GM19099 (cell line): ENCODE results near the gene TASL.

Experiments
- POLR2A ChIP-seq: IDR thresholded peaks from 3 replicates; pipeline ENCODE4 v1.6.1; 2011; ENCODE audit warnings: low read depth; ENCODE audit not compliant: insufficient read length; ENCODE audit errors: extremely low read depth

TASL gene

DNA sequence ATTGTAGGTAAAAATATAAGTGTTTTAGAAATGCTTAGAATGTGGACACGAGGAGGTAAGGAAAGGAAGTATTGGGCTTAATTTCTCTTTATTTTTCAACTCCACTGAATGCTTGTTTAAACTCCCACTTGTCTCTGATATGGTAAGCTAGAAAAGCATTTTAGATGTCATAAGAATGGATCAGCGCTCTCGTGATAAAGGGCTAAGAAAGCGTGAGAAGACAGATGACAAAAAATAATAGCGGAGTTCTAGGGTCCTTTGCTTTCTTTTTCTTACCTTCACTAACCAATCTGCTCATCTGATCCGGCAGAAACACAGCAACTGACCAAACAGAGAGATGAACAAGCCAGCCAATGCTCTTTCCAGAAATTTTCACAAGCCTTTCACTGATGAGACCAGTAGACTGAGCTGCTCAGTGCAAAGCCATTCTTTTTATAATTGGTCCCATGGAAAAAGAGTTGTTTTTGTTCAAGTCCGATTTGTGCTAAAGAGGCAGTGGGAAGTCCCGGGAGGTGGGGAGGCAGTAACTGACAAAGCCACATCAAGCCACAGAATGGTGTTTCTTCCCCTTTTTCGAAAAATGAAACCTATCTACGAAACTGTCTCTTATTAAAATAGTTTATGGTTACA lies at the start of gene TASL:
Gene TASL (minus strand): TSS at position 405 of the 630 bp plus-strand sequence. CDS start 17,411 bp downstream, outside the sequence.
- TF ChIP-seq POLR2A, result peak; percentile 84

- no peak for TF ChIP-seq POLR2A
Measured at GRCh38 chrX:30626402-30626801, 48.8 kb upstream of the TASL start.

DNA sequence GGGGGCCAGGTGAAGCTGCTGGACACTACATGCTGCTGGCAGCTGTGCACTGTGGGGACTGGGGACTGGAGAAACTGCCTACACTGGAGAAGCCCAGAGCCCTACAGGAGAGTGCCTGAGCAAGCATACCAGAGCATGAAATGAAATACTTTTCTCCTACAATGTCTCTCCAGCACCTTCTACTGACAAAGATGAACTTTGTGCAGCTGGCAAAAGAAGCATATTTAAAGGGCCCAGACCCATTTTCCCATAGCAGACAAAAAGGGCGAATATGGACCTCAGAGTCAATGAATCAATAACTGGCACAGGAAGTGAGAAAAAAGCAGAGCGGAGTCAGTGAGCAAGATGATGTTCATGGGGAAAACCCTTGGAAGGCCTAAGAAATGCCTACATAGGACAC lies 44.8 kb upstream of the TASL start:
- no peak for TF ChIP-seq POLR2A

DNA sequence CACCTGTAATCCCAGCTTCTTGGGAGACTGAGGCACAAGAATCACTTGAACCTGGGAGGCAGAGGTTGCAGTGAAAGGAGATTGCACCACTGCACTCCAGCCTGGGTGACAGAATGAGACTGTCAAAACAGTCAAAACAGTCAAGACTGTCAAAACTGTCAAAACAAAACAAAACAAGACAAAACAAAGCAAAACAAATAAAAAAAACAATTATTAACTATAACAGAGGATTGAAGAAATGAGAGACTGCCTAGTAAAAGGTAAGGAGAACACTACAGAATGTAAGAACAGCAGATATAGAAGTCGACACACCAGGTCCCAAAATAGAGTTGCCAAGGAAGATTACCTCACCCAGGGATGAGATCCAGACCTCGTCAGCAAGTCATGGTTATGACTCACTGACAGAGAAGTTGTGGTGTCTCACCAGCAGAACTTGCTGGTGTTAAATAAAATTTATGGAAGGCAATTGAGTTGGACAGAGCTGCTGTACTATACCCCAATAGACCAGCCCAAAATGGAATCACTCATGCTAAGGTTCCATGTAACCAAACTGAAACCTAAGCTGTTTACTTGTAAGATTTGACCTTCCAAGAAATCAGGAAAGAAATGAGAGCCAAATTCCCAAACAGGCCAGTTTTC lies 43.5 kb upstream of the TASL start:
- TF ChIP-seq POLR2A, result no peak

DNA sequence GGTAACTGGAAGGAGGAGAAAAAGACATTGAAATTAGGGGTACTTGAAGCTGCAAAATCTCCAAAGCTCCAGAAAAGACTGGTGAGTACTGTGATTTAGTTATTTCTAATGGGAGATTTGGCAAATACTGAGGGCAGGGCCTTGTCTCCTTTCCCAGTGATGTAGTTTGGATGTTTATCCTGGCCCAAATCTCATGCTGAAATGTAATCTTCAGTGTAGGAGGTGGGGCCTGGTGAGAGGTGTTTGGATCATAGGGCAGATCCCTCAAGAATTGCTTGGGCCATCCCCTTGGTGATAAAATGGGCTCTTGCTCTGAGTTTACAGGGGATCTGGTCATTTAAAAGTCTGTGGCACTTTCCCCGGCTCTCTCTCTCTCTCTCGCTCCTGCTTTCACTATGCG lies 42.6 kb upstream of the TASL start:
- no peak for TF ChIP-seq POLR2A

DNA sequence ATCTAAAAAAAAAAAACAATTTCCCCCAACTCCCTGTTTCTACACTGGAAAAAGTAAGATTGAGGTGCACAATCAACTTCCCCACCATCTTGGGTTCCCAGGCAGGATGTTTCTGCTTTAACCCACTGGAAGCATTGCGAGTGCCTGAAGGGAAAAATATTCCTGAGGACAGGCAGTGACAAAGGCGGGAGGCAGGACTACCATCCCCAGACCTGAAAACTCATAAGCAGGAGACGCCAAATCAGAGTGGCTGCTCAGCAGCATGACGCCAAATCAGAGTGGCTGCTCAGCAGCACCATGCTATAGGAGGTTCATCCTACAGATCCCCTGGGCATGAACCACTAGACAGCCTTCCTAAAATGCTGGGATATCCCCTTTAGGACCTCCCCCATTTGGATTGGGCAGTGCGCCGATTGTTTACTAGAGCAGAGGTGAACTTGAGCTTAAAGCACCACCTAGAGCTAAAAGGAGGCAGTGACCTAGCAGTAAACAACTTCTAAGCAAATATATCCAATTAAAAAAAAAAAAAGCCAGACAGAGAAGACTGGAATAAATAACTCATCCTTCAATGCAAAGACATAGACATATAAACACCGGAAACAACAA lies 40.7 kb upstream of the TASL start:
- no peak for TF ChIP-seq POLR2A

- TF ChIP-seq POLR2A, result no peak
Measured at GRCh38 chrX:30615229-30615628, 37.7 kb upstream of the TASL start.

- TF ChIP-seq POLR2A, result no peak
Measured at GRCh38 chrX:30613721-30614120, 36.2 kb upstream of the TASL start.

GRCh38 chrX:30612250-30612655 lies 34.7 kb upstream of the TASL start:
- no peak for TF ChIP-seq POLR2A

DNA sequence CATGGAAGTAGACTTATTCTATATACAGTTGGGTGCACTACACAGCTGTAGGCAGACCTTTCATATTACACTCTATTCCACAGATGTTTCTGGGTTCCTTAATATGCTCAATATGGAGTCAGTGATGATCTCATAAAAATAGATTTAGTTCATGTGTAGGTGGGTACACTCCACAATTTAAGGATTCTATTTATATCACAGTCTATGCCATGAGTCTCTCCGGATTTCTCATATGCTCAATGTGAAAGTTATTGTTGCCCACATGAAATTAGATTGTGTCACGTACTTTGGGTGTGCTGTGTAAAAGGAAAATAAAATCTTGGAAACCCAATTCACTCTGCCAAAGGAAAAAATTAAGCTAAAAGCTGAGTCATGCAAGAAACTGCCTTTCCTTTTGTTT lies 32.5 kb upstream of the TASL start:
- TF ChIP-seq POLR2A, result no peak

DNA sequence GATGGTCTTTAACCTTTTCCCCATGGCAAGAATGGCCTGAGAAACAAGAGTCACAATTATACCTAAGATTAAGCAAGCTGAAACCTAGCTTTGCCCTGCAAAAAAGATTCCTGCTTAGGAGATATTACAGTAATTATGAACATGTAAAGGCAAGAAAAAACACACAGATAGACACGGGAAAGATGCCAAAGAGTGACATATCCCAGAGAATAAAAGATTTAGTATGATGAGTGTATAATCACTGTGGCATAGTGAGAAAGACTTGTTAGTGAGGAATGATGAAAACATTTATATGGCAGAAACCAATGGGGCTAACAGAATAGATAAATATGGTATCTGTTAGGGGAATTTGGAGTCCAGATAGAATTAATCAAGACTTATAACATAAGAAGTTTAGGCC lies 29.6 kb upstream of the TASL start:
- no peak for TF ChIP-seq POLR2A

DNA sequence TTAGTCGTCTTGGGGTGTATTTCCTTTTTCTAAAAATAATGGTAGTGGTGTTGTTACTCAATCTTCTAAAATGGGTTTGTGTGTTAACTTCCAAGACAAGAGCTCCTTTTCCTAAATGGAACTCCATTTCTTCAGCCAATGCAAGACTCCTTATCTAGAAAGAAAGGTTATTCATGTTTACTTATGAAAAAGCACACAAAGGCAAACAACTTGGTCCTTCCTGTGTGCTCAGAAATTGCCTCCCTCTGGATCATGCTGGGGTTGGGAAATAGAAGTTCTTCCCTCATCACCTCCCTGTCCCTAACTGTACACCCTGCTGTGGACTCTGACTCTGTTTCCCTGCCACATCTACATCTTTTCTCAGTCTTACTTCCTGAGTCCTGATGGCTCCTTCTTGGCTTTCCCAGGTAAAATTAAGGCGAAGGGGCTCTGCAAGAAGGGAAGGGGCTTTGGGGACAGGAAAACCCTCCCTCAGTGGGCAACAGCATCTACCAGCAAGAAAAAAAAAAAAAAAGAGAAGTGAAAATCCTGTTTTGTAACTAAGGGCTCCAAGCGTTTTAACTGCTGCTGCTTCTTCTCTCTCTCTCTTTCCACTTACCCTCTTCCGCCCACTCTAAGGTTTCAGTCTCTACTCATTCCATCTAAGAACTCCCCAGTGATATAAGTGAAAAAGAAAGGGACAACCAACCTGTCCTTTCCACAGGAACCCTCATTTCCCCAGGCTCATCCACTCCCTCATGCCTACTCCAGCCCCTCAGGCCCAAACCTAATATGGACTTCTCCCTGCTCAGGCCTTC lies 19.8 kb upstream of the TASL start:
- no peak for TF ChIP-seq POLR2A

- no peak for TF ChIP-seq POLR2A
Measured at GRCh38 chrX:30593440-30594200, 16.1 kb upstream of the TASL start.

DNA sequence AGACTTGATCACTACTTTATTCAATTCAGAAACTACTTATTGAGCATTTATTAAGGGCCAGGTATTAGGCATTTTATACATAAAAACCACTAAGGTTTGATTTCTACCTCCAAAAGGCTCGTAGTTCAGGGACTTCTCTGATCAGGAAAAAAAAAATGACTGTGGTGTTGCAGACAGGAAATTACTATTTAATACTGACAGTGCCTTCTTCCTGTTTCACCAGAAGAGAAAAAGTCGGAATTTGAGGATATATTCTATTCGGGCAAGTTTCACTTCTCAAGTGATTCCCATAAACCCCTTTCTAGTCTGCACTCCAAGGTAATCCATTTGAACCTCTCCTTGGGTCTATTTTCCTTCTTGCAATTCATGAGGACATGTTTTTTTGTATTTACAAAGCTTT lies 15.3 kb upstream of the TASL start:
- no peak for TF ChIP-seq POLR2A

DNA sequence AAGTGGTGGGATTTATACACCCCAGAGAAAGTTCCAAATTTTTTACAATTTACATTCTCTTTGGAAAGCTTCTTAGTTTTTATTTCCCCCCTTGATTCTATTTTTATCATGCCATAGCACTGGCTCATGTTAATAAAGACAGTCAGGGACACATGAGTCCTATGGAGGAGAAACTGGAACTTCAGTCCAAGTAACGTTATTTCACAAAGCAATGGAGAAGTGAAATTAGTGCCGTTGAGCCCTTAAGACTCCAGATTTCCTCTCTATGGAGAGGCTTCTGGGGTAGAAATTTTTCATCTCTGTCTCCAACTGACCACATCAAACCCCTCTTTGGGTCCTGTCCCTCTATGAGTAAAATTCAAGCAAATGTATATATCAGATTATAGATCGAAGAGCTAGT lies 12.8 kb upstream of the TASL start:
- no peak for TF ChIP-seq POLR2A
